ENCODE measurements around the gene NDUFC1. TPM values are rescaled to one million over a fixed set of nuclear protein-coding genes. Genes with fewer than 3 reads are reported as not detected.

Gene NDUFC1
- total and polyA plus RNA-seq, 4 donors: 12.4 to 192 (median 50.8) TPM

- H3K4me3 ChIP-seq (ENCODE audit: low read depth in 1 of 3, low read length in 3 of 3): no peak overlapping the region
- no peak overlapping the region for H3K27ac ChIP-seq (ENCODE audit: low read depth in 1 of 2, low read length in 2 of 2)
- TF ChIP-seq FOXA2 (IDR thresholded peaks at IDR 0.05): no peak
- TF ChIP-seq GABPA (IDR thresholded peaks at IDR 0.05 in 1 of 2, conservative IDR thresholded peaks at IDR 0.05 in 1 of 2): no peak
- TF ChIP-seq ZBTB33 (IDR thresholded peaks at IDR 0.05): no peak
- TF ChIP-seq HNF4A (conservative IDR thresholded peaks at IDR 0.05): no peak
- TF ChIP-seq RAD21 (IDR thresholded peaks at IDR 0.05): no peak
- TF ChIP-seq FOXA1 (IDR thresholded peaks at IDR 0.05): no peak
- no peak for TF ChIP-seq CTCF (IDR thresholded peaks at IDR 0.05; ENCODE audit: low read depth, low read length, missing input control)
- no peak overlapping the region for H3K9ac ChIP-seq (ENCODE audit: low read depth in 1 of 2, low read length in 2 of 2)
- no peaks in the 10 kb centered on the region for H3K9me3 ChIP-seq (ENCODE audit: control insufficient read depth in 4 of 4, low read length in 3 of 4)
- no peaks in the 10 kb centered on the region for H3K36me3 ChIP-seq (ENCODE audit: control insufficient read depth in 4 of 4, insufficient read depth in 3 of 4, low read depth in 1 of 4, low read length in 3 of 4)
- DNase-seq (ENCODE audit: low spot score): no peak
- H3K4me1 ChIP-seq (ENCODE audit: control insufficient read depth in 4 of 4, insufficient read depth in 4 of 4, low read length in 3 of 4): peaks cover 5 to 16% (median 11%) of the 10 kb centered on the region in 4 donors
- H3K27me3 ChIP-seq (ENCODE audit: control insufficient read depth in 4 of 4, insufficient read depth in 4 of 4, low read length in 3 of 4): peaks cover 0 to 5% (median 0%) of the 10 kb centered on the region in 4 donors
Measured at GRCh38 chr4:139282721-139283075, 19.6 kb downstream of the NDUFC1 start.

GRCh38 chr4:139282065-139282720 lies 20.1 kb downstream of the NDUFC1 start:
- Histone ChIP-seq H3K27ac (ENCODE audit: low read depth in 1 of 2, low read length in 2 of 2) (no peak overlapping the region), H3K27me3 (ENCODE audit: control insufficient read depth in 4 of 4, insufficient read depth in 4 of 4, low read length in 3 of 4) (peaks cover 0 to 5% (median 0%) of the 10 kb centered on the region in 4 donors), H3K9ac (ENCODE audit: low read depth in 1 of 2, low read length in 2 of 2) (no peak overlapping the region), H3K4me3 (ENCODE audit: low read depth in 1 of 3, low read length in 3 of 3) (no peak overlapping the region), H3K36me3 (ENCODE audit: control insufficient read depth in 4 of 4, insufficient read depth in 3 of 4, low read depth in 1 of 4, low read length in 3 of 4) (no peaks in the 10 kb centered on the region), H3K4me1 (ENCODE audit: control insufficient read depth in 4 of 4, insufficient read depth in 4 of 4, low read length in 3 of 4) (peaks cover 5 to 16% (median 11%) of the 10 kb centered on the region in 4 donors), H3K9me3 (ENCODE audit: control insufficient read depth in 4 of 4, low read length in 3 of 4) (no peaks in the 10 kb centered on the region)
- TF ChIP-seq RAD21 (IDR thresholded peaks at IDR 0.05) (no peak), FOXA2 (IDR thresholded peaks at IDR 0.05) (no peak), NR2F2 (IDR thresholded peaks at IDR 0.05) (no peak), HNF4G (IDR thresholded peaks at IDR 0.05) (no peak), REST (IDR thresholded peaks at IDR 0.05) (no peak), HNF4A (conservative IDR thresholded peaks at IDR 0.05) (no peak), JUND (IDR thresholded peaks at IDR 0.05) (no peak), SP1 (IDR thresholded peaks at IDR 0.05) (no peak), YY1 (IDR thresholded peaks at IDR 0.05) (no peak), GABPA (IDR thresholded peaks at IDR 0.05 in 1 of 2, conservative IDR thresholded peaks at IDR 0.05 in 1 of 2) (no peak), RXRA (IDR thresholded peaks at IDR 0.05) (no peak), CTCF (IDR thresholded peaks at IDR 0.05; ENCODE audit: low read depth, low read length, missing input control) (no peak), ZBTB33 (IDR thresholded peaks at IDR 0.05) (no peak), TAF1 (conservative IDR thresholded peaks at IDR 0.05) (no peak), FOXA1 (IDR thresholded peaks at IDR 0.05) (no peak), EGR1 (IDR thresholded peaks at IDR 0.05; ENCODE audit: low read depth in 2 of 2) (no peak), ATF3 (IDR thresholded peaks at IDR 0.05) (no peak)
- DNase-seq (ENCODE audit: low spot score): no peak
- 81% methylated on average over 7 of the region's 7 CpGs for WGBS

Measured in liver (tissue), 9 donors.